ENCODE data around the gene NOXO1.
"Not testable (repeated sequence)": the region's sequence is repeated elsewhere in the genome, so short reads cannot be mapped to it uniquely, and the experiment has no call there.

The NOXO1 gene

GRCh38 chr16:1981398-1981836 lies at the start of gene NOXO1:
TSS of gene NOXO1 (minus strand) at chr16:1981469. CDS start at chr16:1981179, 290 bp downstream.
- DNase-seq: no peak

- no peak for DNase-seq
Observed at GRCh38 chr16:2030036-2030435, 48.8 kb upstream of the NOXO1 start.

DNA sequence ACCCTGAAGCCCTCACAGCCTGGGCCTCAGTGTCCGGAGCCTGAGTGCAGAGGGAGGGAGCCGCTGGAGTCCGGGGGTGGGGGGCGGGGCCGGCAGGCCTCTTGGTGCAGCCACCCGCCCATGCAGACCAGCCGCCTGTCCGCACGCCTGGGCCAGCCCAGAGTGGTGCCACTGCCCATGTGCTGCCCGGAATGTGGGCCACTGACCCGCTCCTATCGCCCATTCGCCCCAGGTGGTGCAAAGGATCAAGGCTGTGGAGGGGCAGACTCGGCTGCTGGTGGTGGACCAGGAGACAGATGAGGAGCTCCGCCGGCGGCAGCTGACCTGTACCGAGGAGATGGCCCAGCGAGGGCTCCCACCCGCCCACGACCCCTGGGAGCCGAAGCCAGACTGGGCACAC lies 48.1 kb upstream of the NOXO1 start:
- no peak for DNase-seq

- DNase-seq: no peak
Observed at GRCh38 chr16:2028620-2029220, 47.5 kb upstream of the NOXO1 start.

DNA sequence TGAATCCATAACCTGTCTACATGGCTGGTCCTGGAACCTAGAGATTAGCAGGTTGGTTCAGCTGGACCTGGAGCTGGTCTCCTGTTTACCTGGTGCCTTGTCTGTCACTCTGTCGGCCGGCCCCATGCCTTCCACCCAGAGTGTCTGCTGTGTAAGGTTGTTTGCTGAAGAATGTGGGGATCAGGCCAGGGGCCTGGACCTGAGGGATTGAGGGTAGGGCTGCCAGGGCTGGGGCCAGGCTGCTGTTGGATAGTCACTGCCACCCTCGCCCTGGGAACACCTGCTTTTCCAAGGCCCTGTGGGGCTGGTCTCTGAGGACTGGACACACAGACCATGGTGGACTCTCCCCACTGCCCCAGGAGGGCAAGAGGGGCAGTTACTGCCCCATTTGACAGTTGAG lies 46.9 kb upstream of the NOXO1 start:
- no peak for DNase-seq

GRCh38 chr16:2027024-2028010 lies 46.0 kb upstream of the NOXO1 start:
- no peak for DNase-seq

- no peak for DNase-seq
Observed at GRCh38 chr16:2026461-2027023, 45.3 kb upstream of the NOXO1 start, which contains the start of gene NHERF2. TSS of gene NHERF2 (plus strand) at chr16:2026902. CDS start at chr16:2027006, 104 bp downstream.

GRCh38 chr16:2025878-2026460 lies 44.7 kb upstream of the NOXO1 start:
- DNase-seq: no peak

- no peak for DNase-seq
Observed at GRCh38 chr16:2025251-2025650, 44.0 kb upstream of the NOXO1 start.

- DNase-seq: no peak
Observed at GRCh38 chr16:2024032-2024420, 42.8 kb upstream of the NOXO1 start.

GRCh38 chr16:2023092-2024031 lies 42.1 kb upstream of the NOXO1 start:
- peak; percentile 97 for DNase-seq

GRCh38 chr16:2022723-2023091 lies 41.4 kb upstream of the NOXO1 start:
- no peak for DNase-seq

GRCh38 chr16:2019921-2020831 lies 38.9 kb upstream of the NOXO1 start:
- no peak for DNase-seq

GRCh38 chr16:2019518-2019920 lies 38.2 kb upstream of the NOXO1 start, which contains the start of gene NPW:
TSS of gene NPW (plus strand) at chr16:2019785.
- no peak for DNase-seq

DNA sequence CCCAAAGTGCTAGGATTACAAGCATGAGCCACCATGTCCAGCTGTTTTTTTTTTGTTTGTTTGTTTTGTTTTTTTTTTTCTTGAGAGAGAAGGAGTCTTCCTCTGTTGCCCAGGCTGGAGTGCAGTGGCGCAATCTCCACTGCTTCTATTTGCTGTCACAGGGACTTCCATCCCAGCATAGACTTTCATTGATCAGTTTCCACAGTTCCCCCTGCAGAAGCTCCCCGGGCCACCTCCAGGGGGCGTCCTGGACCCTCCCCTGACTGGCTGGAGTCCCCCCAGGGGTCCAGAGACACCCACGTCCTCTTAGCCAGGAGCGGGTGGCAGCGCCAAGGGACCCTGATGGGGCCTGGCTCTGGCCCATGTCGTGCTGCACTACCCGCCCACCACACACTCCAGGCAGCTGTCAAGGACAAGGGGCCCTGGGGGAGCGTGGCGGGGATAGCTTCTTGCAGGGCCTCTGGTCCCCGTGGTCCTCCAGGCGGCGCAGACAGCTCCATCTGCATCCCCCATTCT lies 35.2 kb upstream of the NOXO1 start:
- no peak for DNase-seq

DNA sequence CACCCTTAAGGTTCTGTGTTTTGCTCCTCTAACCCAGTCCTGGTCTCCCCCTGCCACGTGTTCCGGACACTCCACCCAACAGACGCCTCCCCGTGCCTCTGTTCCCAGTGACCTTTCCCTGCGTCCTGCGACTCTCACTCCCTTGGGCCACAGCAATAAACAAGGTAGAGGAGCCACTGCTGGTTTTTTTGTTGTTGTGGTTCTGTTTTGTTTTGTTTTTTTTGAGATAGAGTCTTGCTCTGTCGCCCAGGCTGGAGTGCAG lies 34.6 kb upstream of the NOXO1 start:
- no peak for DNase-seq

DNA sequence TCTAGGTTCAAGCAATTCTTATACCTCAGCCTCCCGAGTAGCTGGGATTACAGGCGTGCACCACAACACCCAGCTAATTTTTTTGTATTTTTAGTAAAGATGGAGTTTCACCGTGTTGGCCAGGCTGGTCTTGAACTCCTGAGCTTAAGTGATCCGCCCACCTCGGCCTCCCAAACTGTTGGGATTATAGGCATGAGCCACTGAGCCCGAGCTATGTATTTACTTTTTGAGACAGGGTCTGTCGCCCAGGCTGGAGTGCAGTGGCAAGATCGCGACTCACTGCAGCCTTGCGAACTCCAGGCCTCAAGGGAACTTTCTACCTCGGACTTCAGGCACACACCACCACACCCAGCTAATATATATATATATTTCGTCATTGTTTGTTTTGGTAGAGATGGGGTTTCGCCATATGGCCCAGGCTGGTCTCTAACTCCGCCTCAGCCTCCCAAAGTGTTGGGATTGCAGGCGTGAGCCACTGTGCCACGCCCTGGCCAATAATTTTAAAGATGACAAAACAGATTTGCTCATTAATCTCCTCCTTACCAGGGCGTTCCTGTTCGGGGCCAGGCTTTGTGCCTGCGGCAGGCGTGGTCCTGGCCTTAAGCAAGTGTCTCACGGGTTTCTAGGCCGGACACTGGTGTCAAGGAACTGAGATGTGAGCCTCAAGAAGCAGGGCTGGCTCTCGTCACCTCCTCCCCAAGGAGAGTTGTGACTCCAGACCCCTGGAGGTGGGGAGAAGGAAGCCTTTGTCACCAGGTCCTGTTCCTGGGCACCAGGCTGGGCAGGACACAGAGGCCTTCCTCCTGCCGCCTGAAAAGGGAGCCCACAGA lies 34.1 kb upstream of the NOXO1 start:
- no peak for DNase-seq

DNA sequence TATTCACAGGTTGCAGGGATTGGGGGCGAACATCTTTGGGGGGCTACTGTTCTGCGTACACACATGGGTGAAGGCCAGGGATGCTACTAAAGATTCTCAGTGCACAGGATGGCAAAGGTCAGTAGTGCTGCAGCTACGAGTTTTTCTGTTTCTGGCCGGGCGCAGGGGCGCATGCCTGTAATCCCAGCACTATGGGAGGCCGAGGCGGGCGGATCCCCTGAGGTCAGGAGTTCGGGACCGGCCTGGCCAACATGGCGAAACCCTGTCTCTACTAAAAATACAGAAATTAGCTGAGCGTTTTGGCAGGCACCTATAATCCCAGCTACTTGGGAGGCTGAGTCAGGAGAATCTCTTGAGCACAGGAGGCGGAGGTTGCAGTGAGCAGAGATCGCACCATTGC lies 32.3 kb upstream of the NOXO1 start:
- no peak for DNase-seq

- not testable (repeated sequence) for DNase-seq
Observed at GRCh38 chr16:2011726-2012125, 30.5 kb upstream of the NOXO1 start.

All from activated CD4-positive, CD25-positive, alpha-beta regulatory T cell treated with anti-CD3 and anti-CD28 coated beads, Interleukin-2, amount 50 U/mL, for 72 hours (primary cell).